Activated naive CD8-positive, alpha-beta T cell treated with anti-CD3 and anti-CD28 coated beads, Interleukin-2, amount 50 U/mL, for 24 hours (primary cell): ENCODE data around the gene AMY2A.
"Not testable (repeated sequence)": the region's sequence is repeated elsewhere in the genome, so short reads cannot be mapped to it uniquely, and the experiment has no call there.

Source experiments
- ATAC-seq: fragments of 150-1000 bp; cut with Tn5 transposase; one replicate; pipeline ENCODE4 v1.10.0; 2021
- DNase-seq: peaks from one replicate; pipeline ENCODE4 v3.0.0; 2021
- H3K27ac Mint-ChIP-seq: one replicate; pipeline ENCODE4 v1.8.0; 2021; ENCODE audit warnings: mild to moderate bottlenecking, mixed read lengths
- H3K27me3 Mint-ChIP-seq: one replicate; pipeline ENCODE4 v1.8.0; 2021; ENCODE audit warnings: mixed read lengths
- H3K36me3 Mint-ChIP-seq: one replicate; pipeline ENCODE4 v1.8.0; 2021; ENCODE audit warnings: low read depth, mixed read lengths
- H3K4me1 Mint-ChIP-seq: one replicate; pipeline ENCODE4 v1.8.0; 2021; ENCODE audit warnings: mixed read lengths
- H3K4me3 Mint-ChIP-seq: one replicate; pipeline ENCODE4 v1.8.0; 2021; ENCODE audit warnings: mild to moderate bottlenecking, moderate library complexity, mixed read lengths
- H3K9me3 Mint-ChIP-seq: one replicate; pipeline ENCODE4 v1.8.0; 2021; ENCODE audit warnings: mixed read lengths

Gene AMY2A

DNA sequence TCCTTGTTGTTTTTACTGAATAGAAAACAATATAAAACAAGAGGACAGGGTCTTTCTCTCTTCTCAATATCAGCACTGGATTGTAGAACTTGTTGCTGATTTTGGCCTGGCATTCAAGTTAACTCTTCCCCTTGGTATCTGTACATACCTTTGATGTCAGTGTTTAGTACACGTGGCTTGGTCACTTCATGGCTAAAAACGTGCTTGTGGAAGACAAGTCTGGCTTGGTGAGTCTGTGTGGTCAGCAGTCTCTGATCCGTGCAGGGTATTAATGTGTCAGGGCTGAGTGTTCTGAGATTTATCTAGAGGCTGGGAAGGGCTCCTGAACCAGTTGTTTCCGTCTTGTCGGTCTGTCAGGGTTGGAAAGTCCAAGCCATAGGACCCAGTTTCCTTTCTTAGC, 38.2 kb downstream of the AMY2A start, which contains the start of gene AMY1A:
Gene AMY1A, plus strand, starts transcription at position 301 of the 400 bp plus-strand sequence. CDS start 571 bp downstream, outside the sequence.
- H3K36me3 Mint-ChIP-seq, result not testable (repeated sequence)

More for the DNA sequence above, 38.2 kb downstream of the AMY2A start, which contains the start of gene AMY1A:
- not testable (repeated sequence) for DNase-seq, H3K27ac Mint-ChIP-seq, H3K27me3 Mint-ChIP-seq, ATAC-seq, H3K4me1 Mint-ChIP-seq, H3K9me3 Mint-ChIP-seq, H3K4me3 Mint-ChIP-seq
